GM11168 (cell line): ENCODE data around the gene TMEM255B.

Experiments
- in situ Hi-C: fragments of 300-500 bp; cut with MboI; formaldehyde crosslinking; loops from one replicate; pipeline ENCODE4 v1.12.0; 2022; ENCODE audit warnings: low sequenced_read_pairs; ENCODE audit not compliant: unreplicated experiment

Gene TMEM255B

DNA sequence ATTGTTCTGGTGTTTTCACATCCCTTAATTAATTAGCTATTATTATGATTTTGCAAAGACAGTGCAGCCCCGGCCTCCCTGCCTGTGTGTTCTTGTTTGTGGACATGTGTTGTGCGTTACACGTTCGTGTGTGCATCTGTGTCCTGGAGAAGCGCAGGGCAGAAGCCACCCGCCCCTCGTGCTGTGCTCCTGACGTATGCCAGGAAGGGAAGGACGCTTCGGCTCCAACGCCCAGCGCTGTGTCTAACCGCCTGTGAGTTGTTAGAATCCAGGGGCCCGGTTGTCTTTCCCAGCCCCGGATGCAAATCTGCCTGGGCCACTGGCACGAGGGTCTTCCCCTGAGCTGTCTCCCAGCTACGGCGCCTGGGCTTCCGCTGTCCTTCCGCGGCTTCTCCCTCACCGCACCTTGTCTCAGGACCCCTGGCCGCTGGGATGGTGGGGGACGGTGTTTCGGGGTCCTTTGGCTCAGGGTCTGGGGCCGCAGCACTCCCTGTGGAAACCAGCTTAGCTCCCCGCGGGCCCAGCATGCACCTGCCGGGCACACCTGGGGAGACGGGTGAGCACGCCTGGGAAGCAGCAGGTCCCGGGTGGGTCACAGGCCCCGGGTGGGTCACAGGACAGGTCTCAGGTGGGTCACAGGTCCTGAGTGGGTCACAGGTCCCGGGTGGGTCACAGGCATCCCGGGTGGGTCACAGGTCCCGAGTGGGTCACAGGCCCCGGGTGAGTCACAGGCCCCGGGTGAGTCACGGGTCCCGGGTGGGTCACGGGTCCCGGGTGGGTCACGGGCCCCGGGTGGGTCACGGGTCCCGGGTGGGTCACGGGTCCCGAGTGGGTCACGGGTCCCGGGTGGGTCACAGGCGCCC is 53.4 kb downstream of the TMEM255B start:
- in situ Hi-C loops: no loop called here

DNA sequence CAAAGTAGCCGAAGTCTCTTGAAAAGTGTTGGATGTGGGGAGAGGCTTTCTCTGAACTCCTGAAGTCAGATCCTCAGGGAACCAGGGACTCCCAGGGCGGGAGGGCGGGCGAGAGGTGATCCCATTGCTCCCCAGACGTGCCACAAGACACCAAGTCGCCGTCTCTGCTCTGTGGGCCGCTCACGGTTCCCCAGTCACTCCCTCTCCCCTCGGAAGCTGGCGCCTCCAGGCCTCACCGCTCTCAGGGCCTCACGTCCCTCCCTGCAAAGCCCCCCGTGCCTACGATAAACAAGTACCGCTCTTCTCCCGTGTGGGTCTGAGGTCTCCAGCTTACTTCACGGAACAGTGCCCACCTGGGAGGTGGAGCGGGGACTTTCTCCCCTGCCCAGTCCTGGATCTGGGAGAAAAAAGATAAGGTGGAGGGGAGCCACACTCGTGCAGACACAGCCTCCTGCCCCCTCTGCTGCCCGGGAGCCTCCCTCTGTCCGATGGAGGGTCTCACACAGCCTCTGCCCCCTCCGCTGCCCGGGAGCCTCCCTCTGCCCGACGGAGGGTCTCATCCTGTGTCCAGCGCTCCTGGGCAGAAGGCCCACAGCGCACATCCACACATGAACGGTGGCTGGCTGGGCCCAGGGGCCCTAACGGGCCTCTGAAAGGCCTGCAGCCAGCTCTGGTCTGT is 54.2 kb downstream of the TMEM255B start:
- in situ Hi-C loops: no loop called here

DNA sequence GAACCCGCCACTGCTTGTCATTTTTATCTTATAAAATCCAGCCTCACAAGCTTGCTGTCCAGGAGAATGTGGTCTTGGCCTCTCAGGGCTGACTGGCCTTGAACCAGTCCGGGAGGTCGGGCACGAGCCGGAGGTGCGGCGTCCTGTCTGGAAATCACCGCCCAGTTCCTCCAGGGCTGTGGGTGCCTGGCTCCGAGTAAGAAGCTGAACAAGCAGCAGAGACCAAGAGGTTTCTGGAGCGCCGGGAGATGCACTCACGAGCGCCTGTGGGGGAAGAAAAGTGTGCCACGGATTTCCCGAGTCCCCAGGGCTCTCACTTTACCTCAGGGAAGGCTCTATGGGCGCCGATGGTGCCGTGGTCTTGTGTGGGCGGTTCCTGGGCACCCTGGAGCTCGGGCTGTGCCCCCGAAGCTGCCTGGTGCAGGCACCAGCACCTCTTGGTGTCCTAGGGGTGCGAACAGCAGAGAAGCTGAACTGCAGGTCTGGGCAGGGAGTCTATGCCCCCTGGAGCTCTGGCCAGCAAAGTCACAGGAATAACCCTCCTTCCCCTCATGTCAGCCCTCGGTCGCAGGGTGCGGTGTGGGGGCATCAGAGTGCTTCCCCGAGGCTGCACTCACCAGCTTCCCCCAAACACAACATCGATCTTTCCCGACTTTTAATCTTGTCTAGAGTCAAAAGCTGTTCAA is 54.9 kb downstream of the TMEM255B start:
- in situ Hi-C loops: no loop called here

DNA sequence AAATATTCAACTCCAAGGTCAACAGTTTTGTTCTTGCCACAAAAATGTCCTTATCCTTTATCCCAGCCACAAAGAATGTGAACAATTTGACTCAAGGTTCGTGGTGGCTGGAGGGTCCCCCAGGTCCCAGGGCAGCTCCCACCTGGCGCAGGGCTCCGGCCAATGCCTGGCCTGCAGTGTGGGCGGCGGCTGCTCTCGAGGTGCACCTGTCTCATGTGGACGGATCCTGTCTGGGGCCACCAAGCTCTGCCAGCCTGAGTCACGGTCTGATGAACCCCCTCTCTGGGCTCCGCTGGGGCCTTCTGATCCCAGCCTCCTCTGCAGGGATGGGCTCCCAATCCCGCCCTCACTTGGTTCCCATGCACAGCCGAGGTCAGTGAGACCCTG is 55.4 kb downstream of the TMEM255B start:
- in situ Hi-C loops: no loop called here

DNA sequence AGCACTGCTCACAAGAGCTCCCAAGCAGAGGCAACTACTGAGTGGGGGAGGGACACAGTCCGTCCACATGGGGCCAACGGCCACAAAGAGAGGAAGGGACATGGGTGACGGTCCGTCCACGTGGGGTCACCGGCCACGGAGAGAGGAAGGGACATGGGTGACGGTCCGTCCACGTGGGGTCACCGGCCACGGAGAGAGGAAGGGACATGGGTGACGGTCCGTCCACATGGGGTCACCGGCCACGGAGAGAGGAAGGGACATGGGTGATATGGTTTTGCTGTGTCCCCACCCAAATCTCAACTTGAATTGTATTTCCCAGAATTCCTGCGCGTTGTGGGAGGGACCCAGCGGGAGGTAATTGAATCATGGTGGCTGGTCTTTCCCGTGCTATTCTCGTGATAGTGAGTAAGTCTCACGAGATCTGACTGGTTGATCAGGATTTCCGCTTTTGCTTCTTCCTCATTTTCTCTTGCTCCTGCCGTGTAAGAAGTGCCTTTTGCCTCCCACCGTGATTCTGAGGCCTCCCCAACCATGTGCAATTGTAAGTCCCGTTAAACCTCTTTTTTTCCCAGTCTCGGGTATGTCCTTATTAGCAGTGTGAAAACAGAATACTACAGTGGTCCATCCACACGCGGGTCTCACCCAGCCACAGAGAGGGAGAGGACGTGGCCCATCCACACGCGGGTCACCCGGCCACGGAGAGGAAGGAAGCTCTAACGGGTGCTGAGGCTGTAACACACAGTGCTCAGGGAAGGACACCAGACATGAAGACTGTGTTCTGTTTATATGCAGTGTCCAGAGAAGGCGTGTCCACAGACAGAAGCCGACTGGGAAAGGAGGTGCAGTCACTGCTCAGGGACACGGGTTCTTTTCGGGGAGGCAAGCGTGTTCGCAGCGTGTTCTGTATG is 56.4 kb downstream of the TMEM255B start:
- in situ Hi-C loops: no loop called here

DNA sequence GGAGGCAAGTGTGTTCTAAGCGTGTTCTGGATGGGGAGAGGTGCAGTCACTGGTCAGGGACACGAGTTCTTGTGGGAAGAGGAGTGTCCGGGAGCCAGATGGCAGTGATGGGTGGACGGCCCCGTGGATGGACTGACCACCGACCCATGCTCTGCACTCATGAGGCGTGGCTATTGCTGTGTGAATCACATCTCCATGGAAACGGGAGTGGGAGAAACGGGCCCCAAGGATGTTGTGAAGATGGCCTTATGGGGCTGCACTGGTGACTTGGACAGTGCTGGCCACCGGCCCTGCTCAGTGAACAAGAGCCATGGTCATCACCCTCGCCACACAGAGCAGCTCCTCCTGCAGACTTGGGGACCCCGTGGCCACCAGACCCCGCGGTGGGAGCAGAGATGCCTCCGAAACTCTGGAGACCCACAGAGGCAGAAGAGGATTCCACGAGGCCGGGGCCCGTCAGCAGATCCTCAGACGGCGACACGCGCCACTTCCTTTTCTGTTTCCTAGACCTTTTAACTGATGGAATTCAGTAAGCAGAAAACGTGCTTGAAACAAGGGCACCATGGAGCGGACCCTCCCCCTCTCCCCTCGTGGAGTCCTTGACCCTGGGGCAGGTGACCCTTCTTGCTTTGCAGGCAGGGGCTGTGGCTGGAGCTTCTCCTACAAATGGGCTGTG is 57.4 kb downstream of the TMEM255B start:
- in situ Hi-C loops: no loop called here

DNA sequence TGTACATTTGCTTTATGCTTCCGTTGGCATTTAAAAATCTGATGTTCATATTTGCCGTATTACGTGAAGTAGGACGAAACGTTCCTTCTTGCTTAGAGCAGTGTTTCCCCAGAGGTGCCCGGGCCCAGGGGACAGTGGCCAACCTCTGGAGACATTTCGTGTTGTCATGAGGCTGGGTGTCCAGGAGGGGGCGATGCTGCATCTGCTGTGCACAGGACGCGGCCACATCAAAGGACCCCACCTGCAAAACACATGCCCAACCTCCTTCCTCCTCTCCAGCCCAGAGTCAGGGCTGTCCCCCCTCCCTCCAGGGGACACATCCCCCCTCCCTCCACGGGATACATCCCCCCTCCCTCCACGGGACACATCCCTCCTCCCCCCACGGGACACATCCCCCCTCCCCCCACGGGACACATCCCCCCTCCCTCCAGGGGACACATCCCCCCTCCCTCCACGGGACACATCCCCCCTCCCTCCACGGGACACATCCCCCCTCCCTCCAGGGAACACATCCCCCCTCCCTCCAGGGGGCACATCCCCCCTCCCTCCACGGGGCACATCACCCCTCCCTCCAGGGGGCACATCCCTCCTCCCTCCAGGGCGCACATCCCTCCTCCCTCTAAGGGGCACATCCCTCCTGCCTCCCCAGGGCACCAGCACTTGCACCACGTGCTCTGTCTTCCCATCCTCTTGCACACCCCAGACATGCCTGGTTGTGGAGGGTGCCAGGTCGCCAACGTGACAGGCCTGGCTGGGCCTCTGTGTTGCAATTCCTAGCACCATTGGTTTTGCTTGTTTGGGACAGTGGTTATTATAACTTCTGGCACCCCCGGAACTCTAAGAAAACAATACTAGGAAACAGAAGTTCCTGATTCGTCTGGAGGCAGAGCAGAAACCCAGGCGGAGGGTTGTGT is 58.2 kb downstream of the TMEM255B start:
- in situ Hi-C loops: no loop called here

DNA sequence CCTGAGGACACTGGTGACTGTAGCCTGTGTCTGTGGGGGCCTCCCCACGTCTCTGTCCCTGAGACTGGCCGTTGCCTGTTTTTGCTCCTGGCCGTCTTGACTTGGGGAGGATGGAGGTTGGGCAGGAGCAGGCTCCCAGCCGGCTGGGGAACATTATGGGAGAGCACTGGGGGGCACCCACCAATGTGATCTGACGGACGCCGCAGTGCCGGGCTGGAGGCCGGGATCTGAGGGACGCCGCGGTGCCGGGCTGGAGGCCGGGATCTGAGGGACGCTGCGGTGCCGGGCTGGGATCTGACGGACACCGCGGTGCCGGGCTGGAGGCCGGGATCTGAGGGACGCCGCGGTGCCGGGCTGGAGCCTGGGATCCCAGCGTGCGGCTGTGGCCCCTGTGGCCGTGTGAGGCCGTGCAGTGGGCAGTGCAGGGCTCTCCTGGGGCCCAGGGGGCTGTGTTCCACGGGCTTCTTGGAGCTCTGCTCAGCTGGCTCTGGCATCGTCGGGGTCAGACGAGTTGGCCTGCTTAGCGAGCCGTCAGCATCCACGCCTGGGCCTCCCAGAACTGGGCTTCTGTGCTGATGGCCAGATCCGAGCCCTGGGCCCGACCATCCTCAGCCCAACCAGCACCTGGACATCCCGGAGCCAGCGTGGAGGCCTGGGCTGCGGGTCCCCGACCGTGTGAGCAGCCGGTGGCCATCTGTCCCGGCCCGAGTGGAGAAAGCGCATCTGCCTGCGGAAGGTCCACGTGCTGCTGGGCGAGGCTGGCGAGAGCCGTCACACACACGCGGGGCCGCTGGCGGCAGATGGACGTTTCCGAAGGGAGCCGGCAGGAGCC is 59.0 kb downstream of the TMEM255B start:
- in situ Hi-C loops: no loop called here

DNA sequence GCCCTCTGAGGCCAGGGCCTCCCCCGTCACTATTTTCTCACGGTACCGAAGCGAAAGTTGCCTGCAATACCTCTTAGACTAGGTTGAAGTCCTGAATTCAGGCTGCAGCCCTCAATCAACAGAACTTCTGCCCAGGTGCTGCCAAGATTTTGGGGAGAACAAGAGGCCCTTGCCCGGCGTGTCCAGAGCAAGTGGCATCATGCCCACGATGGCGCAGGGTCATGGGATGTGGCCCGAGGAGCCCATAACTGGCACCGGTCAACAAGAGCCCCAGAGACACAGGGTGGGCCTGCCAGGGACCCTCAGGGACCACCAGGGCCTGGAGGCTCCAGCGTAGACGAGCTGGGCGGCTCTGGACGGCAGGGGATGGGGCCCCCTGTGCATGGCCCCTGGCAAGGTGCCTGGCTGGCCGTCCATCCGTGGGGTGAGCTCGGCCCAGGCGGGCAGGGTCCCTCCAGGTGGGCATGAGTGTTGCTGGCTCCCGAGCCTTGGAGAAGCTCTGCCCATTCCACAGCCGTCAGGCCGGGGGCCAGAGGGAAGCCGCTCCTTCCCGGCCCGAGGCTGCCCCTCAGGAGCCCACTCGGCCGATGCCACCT is 59.8 kb downstream of the TMEM255B start:
- in situ Hi-C loops: no loop called here

DNA sequence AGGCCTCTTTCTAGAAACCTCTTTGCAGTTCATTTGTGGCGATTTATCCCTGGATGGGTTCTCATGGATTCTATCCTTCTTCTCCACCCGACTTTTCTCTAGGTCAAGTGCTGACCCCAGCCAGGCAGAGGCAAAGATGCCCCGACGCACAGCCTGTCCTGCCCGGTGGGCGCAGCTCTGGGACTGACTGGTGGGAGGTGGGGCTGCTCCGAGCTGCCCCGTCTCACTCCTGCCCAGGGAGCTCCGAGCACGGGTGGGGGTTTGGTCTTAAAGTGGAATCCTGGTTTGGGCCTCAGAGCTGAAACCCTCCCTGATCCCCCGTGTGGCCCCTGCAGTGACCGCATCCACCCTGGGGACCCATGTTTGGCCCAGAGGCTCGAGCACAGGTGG is 60.3 kb downstream of the TMEM255B start:
- in situ Hi-C loops: no loop called here

DNA sequence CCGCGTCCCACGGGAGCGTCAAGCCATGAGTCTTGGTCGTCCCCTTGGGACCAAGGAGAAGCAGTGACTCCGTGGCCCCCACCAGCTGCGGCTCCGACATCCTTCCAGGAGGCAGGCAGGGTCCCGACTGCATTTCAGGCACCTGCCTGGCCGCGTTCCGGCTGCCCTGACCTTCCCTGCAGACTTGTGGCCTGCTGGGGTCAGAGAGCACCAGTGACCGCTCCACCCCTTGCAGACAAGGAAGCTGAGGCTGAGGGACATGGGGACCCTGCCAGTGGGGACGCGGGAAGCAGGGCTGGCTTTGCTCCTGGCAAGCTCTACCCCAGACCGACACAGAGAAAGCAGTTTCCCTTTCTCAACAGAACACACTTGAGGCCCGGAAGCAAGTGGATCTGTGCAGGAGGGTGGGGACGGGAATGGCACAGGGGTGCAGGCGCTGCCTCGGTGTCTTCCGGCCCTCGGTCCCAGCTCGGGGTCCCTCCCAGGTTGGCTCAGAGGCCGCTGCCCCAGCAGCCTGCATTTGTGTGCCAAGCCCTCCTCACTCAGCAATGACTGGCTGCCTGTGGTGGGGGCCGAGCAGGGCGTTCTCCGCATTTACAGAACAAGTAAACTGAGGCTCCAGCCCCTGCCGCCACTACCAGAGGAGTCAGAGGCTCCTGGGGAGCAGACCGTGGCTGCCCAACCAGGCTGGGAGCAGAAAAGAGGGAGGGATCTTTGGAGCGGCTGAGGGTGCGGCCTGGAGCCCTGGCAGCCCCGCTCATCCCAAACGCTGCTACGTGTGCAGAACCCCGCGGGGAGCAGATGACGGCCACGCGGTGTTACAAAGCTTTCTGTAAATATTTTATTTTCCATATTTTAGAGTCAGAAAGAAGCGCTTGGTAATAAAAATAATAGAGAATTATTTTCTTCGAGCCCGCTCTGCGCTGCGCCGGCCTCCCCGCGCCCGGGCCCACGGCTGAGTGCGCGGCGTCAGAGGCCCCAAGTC is 61.0 kb downstream of the TMEM255B start:
- in situ Hi-C loops: no loop called here

DNA sequence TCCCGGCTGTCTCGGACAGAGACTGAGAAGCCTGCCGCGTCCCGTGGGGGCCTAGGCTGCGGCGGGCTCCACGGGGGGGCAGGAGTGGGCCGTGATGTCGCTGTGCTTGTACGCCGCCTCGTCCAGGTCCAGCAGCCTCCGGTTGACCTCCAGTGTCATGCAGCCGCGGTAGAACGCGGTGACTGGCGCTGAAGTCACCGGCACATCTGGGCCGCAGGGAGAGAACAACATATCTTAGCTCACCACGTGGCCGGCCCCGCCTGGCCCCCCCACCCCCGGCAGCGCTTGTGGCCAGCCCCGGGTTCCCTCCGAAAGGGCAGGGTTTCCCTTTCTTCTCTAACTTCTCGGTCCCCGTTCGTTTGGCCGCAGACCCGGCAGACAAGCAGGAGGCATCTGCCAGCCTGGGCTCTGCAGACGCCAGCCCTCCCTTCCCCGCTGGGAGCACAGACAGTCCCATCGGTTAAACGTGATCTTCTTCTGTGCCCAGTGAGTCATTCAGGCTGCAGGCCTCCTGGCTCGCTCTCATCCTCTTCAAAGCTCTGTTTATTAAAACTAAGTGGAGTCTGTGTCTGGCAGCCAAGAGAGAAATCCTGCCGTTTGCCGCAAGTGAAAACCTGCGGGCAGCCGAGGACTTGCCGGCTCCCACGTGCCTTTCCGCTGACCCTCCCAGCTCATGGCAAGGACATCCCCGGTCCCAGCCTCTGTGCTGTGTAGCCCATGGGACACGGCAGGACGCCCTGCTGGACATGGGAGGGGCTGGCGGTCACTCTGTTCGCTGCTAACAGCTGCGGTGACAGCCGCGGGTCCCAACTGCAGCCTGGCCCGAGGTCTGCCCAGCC is 62.0 kb downstream of the TMEM255B start:
- in situ Hi-C loops: no loop called here

DNA sequence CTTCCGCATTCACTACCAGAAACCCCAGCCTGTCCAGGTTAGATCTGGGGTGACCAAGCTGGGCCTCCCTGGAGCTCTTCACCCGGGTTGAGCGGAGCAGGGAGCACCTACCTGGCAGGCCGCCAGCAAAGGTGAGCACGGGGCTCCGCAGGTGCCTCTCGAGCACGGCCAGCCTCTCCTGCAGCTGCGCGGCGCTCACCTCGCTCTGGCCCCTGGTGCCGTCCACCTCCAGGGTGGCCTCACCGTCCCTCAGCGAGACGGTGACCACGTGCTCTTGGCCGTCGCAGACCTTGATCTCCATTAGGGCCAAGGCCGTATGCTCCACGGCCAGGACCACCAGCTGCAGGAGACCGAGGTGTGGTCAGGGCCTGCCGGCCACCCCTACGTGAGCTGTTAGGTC is 62.8 kb downstream of the TMEM255B start:
- in situ Hi-C loops: no loop called here

DNA sequence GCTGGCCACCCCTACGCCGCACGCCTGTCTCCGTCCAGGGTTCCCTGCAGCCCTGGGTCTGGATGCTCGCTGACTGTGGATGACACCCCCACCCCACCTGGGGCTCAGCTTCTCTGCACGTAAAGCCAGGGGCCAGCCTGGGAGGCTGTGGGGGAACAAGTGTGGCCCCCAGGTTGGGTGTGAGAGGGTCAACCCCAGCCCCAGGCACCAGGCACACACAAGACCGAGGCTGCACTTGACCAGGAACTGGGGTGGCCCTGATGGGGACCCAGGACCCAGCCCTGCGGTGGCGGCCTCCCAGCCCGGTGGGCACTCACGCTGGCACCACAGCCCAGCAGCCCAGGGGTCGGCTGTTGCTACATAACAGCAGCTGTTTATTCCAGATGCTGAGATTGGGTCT is 63.2 kb downstream of the TMEM255B start:
- in situ Hi-C loops: no loop called here

DNA sequence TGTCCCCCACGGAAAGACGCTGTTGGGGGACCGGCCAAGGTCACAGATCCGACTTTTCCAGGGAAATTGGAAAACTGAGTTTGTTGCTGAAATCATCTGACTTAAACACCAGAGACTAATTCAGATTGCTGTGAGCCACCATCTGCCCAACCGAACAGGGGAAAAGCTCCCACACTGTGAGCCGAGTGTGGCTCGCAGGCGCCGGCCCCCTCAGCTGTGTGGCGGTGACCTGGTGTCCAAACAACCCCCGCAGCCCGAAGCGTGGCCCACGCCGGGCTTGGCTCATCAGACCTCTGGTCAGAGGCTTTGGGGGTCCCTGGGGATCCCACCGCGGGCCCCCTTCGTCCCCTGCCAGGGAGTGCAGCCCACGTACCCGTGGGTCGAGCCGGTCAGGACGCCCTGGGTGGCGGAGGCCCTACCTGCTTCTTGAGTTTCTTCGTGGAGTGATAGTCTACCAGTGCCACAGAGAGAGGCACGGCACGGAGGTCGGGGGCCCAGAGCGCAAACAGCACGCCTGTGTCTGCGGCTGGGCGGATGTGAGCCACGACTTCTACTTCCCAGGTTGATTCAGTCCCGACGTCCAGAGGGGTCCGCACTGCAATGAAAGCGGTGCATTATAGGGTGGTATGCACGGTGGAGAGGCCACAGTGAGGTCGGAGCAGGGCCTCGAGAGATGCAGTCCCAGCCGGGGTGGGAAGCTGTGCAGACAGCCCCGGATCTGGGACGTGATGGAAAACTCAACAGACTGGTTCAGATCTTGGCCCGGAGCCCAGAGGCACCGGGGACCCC is 64.1 kb downstream of the TMEM255B start:
- in situ Hi-C loops: no loop called here
